GM21390 (cell line): Measurements from ENCODE around the gene FOXJ1.

Experiments used
- ATAC-seq: cut with Tn5 transposase; IDR thresholded peaks from one replicate; pipeline ENCODE4 v1.9.1; 2021; ENCODE audit not compliant: unreplicated experiment

The FOXJ1 gene

GRCh38 chr17:76142039-76142584 is 1.1 kb upstream of the FOXJ1 start:
- ATAC-seq, result no peak

DNA sequence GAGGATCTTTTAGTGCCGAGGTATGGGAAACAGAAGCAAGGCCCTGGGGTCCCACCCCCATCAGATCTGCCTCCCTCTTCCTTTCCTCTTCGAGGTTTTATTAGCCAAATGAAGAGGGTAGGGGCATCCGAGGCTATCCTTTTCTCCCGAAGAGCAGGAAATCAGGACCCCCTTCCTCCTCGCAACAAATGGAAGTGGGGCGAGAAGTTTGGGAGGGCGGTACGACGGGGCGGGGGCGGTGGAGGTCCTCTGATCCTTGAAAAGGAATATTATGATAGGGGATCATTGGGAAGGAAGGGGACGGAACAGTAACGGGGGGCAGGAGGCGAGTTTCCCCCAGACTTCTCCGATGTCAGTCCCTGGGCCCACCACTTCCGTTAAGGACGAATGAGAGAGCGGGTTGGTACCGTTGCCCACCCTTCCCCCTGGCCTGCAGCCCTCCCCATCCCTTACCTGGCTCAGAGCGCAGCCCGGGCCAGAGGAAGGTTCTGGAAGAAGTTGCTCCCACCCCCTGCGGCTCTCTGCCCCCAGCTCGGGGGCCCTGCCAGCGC is 309 bp downstream of the FOXJ1 start:
- no peak for ATAC-seq

- no peak for ATAC-seq
Measured at GRCh38 chr17:76139801-76140660, 1.0 kb downstream of the FOXJ1 start.

DNA sequence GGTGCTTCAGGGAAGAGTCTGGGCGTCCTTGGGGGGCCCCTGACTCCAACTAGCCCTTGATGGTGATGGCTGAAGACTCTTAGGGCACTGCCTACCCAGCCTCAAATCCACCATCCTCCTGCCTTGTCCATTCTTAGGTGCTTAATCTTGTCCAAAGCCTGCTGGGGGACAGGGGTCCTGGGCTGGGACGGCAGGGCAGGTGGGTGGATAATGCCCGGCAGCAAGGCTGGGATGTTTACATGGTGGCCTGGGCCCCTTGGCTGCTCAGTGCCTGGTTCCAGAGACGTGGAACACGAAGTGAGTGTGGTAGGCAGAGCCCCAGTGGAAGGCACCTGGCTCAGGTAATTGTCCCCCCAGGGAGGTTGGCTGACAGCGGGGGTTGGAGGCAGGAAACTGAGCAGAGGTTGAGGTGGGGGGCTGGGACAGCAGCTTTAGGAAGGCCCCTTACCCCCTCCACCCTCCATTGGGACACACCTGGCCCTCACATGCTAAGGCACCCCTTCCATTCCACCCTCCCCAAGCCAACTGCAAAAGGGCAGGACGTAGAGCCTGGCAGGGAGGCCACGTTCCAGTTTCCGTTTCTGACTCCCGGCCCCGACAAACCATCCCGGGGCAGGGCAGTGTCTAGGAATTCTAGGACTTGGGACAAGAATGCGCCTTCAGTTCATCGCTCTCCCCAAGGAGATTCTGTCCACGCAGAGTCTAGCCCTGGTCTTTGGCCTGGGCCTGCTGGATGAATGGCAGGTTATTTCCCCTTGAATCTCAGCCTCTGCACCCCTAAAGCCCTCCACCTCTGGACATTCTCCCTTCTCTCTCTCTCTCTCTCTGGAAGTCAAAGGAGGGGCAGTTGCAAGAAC is 1.9 kb downstream of the FOXJ1 start:
- ATAC-seq, result no peak

GRCh38 chr17:76138234-76138895 is 2.7 kb downstream of the FOXJ1 start:
- no peak for ATAC-seq

- no peak for ATAC-seq
Measured at GRCh38 chr17:76137351-76138233, 3.5 kb downstream of the FOXJ1 start.

DNA sequence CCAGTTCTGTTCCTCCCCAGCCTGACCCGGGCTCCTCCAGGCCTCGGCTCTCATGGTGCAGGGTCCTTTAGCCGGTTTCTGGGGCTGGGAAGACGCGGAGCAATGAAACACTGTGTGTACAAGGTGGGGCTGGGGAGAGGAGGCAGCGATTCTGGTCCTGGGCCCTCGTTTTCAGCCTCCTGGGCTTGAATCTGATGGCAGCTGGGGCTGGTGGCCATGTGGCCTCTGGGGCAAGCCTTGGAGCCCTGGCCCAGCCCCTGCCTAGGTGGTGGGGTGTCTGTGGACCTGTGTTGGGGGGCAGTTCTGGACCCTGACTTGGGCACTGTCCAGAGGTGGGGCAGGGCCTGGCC is 4.1 kb downstream of the FOXJ1 start:
- no peak for ATAC-seq

GRCh38 chr17:76136276-76137000 is 4.6 kb downstream of the FOXJ1 start:
- no peak for ATAC-seq

DNA sequence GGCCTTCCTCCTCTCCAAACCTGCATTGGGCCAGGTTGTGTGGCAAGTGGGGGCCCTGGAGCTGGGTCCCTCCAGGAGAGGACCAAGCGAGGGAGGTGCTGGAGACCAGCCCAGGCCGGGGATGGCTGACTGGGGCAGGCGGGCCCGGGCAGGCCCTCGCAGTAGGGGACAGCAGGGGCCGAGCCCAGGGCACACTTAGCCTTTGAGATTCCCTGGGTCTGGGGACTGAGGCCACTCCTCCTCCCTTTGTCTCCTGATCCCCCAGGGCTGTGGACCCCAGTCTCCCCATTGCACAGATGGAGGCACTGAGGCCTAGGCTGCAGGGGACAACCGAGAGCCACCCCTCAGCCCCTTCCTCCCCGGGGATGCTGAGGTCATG is 5.2 kb downstream of the FOXJ1 start:
- no peak for ATAC-seq

GRCh38 chr17:76134911-76135809 is 5.9 kb downstream of the FOXJ1 start:
- ATAC-seq, result no peak

GRCh38 chr17:76132574-76133338 is 8.3 kb downstream of the FOXJ1 start:
- ATAC-seq, result no peak

DNA sequence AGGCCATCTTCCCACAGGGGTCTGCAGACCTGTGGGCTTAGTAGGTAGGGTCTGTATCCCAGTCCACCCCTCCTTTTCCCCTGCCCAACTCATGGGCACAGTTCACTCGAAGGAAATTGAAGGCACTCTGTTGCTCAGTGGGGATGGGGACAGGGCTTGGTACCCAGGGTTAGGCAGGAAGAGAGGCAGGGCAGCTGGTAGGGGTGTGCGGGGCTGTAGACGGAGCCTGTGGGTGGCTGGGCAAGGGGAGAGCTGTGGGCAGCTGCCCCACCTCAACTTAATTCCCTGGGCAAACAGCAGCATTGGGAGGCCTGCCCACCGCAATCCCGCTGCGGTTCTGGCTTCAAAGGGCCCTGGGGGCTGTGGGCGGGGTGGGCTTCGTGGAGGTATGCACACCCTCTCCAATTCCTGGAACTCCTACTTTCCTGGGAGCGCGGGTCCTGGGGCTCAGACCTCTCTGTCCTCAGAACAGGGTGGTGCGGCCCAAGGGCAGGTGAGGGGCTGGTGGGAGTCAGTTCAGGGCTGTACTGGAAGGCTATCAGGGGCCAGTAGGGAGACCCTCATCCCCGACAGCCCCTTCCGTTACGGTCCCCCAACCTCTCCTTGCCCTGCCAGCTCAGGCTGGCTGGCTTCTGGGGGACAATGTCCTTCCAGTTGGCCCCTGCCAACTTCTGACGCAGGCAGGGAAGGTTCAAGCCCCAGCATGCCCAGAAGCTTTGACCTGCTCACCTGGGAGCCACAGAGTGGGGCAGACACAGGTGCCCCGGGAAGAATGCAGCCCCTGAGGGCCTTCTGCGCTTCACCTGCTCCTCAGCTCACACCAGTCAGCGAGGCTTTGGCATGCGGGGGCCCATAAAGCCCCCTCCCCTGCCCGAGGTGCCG is 9.1 kb downstream of the FOXJ1 start:
- no peak for ATAC-seq

- no peak for ATAC-seq
Measured at GRCh38 chr17:76131051-76131691, 9.9 kb downstream of the FOXJ1 start.

- ATAC-seq, result no peak
Measured at GRCh38 chr17:76130473-76130872, 10.6 kb downstream of the FOXJ1 start.

- ATAC-seq, result no peak
Measured at GRCh38 chr17:76125922-76126321, 15.1 kb downstream of the FOXJ1 start.

GRCh38 chr17:76125391-76125675 is 15.7 kb downstream of the FOXJ1 start:
- ATAC-seq, result no peak
